ENCODE results near the gene FAM135A.

- no peak for TF ChIP-seq POLR2A (IDR thresholded peaks at IDR 0.05)
- no peak for TF ChIP-seq CTCF (IDR thresholded peaks at IDR 0.05)
- TF ChIP-seq EP300 (IDR thresholded peaks at IDR 0.05): no peak
Observed at GRCh38 chr6:70549327-70549726, 136.0 kb downstream of the FAM135A start.

All from upper lobe of left lung (tissue), 4 donors.